Ovary (tissue), 3 donors: Measurements from ENCODE around the gene C11orf54.
A peak's percentile ranks its signal among the peaks of the same experiment; 100 is the strongest.

Source experiments
- CTCF ChIP-seq, 3 donors: fragments of 450-650 bp in 2 of 3; fragments of 200-600 bp in 1 of 3; IDR thresholded peaks; one replicate each; pipeline versions ENCODE4 v1.5.1 to v1.8.0; 2016 to 2022; ENCODE audit warnings: antibody characterized with exemption in 3 of 3, mild to moderate bottlenecking in 1 of 3
- EP300 ChIP-seq: sonication (generic); formaldehyde crosslinking; IDR thresholded peaks from one replicate; pipeline ENCODE4 v1.6.1; 2017; ENCODE audit warnings: antibody characterized with exemption
- POLR2A ChIP-seq: fragments of 450-650 bp; IDR thresholded peaks from one replicate; pipeline ENCODE4 v1.6.1; 2017; ENCODE audit warnings: antibody characterized with exemption, mild to moderate bottlenecking, moderate library complexity
- donor health status: DM: no; HTN: no; CAD: no.

- peak in 1 of 3 donors; percentile 58 for TF ChIP-seq CTCF (IDR thresholded peaks at IDR 0.05)
- TF ChIP-seq POLR2A = peak; percentile 76
- TF ChIP-seq EP300 = no peak
Measured at GRCh38 chr11:93784145-93784934, 42.9 kb downstream of the C11orf54 start, which contains the start of gene MED17.
